GM12874 (cell line): ENCODE data around the gene KIF16B.

Source experiments
- TF ChIP-seq, protein P1 (sequence below): IDR thresholded peaks from 2 replicates; pipeline ENCODE4 v1.5.1; 2011; ENCODE audit warnings: low read depth, mild to moderate bottlenecking, control low read depth, low read length, moderate library complexity; ENCODE audit not compliant: insufficient read depth

Gene KIF16B

DNA sequence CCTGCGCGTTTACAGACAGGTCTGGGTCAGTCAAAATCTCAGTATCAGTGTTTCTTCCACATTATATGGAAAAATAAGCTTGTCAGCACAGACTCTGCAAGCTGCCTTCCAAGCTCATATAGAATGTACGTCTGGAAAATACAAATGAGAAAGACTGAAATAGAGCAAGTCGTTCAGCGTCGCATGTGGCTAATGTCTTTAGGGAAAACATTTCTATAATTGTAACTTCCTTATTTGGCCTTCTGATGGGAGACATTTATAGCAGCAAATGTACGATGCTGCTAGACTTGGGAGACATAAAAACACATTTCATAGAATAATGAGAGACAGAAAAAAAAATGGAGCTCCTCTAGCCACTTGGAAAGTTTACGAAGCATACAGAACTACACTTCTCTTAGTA is 122.2 kb downstream of the KIF16B start:
- TF ChIP-seq, protein P1, sequence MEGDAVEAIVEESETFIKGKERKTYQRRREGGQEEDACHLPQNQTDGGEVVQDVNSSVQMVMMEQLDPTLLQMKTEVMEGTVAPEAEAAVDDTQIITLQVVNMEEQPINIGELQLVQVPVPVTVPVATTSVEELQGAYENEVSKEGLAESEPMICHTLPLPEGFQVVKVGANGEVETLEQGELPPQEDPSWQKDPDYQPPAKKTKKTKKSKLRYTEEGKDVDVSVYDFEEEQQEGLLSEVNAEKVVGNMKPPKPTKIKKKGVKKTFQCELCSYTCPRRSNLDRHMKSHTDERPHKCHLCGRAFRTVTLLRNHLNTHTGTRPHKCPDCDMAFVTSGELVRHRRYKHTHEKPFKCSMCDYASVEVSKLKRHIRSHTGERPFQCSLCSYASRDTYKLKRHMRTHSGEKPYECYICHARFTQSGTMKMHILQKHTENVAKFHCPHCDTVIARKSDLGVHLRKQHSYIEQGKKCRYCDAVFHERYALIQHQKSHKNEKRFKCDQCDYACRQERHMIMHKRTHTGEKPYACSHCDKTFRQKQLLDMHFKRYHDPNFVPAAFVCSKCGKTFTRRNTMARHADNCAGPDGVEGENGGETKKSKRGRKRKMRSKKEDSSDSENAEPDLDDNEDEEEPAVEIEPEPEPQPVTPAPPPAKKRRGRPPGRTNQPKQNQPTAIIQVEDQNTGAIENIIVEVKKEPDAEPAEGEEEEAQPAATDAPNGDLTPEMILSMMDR: no peak

DNA sequence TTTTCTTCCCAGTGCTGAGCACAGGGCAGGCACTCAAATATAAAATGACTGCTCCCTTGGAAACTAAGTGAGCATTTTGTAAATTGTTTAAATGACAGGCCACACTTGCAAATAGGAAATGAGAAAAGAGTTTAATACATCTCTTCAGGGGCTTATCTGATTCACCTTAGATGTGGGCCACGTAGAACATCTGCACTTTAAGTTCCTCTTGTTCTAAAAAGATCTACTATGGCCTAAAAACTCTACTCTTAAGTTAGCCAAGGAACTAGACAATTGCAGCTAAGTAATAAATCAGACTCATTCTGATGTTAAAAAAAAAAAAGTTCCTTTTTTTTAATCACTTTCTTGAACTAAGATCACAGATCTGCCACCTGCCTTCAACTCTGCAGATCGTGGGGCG is 126.3 kb downstream of the KIF16B start:
- TF ChIP-seq, protein P1: no peak

DNA sequence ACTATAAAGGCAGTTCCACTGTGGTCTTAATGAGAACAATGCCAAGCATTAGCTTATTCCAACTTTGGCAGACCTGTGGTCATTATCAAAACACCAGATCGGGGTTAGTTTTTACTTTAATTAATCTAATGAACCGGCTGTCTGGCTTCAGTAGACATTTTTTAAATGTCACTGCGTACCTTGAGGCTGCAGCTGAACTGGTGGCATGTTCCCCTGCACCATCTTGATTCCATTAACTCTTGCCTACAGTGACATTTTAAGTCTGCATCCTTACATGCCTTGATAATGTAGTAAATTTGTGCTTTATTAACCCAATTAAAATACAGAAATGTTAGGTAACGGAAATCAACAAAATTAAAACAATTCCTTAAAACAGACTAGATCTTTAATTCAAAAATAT is 127.0 kb downstream of the KIF16B start:
- TF ChIP-seq, protein P1: no peak

DNA sequence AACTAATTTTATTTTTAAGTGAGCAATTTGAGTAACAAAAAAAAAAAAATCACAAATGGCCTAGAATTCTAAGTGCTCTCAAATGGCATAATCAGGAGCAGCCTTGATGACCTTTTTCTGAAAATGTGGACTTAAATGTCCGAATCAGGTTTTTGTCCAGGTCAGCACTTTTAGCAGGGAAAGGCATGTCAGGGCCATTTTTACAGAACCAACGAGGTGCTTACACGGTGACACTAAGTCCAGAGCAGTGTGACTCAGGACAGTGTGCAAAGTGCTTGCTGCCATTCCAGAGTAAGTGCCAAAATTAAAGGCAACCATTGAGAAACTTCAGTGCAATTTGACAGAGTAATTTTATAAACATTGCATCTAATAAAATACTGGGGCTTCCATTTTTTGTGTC is 127.8 kb downstream of the KIF16B start:
- TF ChIP-seq, protein P1: no peak

DNA sequence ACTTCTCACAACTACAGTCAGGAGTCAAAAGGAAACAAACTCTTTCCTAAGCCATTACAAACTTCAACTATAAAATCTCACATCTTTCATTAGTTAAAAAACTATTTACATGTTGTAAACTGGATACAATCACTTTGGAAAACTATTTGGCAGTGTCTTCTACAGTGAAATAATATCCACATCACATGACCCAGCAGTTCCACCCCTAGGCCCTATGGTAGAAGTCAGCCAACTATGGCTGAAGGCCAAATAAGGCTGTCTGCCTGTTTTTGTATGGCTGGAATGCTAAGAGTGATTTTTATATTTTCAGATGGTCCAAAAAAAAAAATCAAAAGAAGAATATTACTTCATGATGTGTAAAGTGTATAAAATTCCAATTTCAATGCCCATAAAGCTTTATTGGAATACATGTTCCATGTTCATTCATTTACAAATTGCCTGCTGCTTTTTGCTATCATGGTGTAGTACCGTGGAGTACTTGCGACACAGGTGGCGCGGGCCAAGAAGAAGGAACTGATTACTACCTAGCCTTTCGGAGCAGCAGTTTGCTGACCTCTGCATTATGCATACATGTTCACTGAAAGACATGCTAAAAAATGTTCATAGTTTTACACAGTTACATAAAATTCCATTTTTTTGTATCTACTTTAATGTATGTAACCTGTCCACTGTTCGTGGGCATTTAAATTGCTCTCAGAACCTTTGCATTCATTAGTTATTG is 129.0 kb downstream of the KIF16B start:
- TF ChIP-seq, protein P1: no peak

DNA sequence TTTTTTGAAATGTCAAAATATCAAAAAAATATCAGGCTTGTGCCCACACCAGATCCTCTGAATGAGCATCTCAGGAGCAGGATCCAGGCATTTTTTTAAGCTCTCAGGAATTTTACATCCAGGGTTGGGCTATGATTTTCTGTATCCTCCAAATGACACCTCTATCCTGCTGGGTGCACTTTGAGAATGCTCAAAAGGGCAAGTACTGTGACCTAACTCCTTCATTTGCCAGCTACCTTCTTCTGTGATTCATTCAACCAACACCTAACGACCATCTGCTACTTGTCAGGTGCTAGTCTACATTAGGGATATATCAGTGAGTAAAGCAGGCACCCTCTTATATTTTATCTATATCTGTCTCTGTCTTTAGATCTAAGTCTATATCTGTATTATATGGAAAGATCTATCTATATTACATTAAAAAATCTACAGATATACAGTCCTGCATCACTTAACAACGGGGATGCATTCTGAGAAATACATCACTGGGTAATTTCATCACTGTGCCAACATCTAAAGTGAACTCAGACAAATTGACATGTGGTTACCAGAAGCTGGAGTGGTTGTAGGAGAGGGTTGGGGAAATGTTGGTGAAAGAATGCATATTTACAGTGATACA is 131.6 kb downstream of the KIF16B start:
- TF ChIP-seq, protein P1: no peak

DNA sequence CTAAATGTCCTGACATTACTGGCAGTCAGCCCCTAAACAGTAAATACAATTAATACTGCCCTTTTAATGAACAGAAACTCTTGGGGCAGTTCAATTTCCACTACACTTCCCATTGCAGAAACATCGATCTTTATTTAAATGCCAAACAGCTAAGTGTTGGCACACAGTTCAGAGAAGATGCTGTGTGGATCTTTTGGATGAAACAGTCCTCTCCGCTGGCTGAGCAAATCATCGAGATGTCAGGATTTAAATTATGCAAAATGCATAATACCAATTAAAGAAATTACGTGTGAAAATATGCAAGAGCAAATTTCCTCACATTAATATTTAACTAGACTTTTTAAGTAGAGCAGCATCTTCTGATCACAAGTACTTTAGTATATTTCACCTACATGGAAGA is 132.6 kb downstream of the KIF16B start:
- TF ChIP-seq, protein P1: no peak
